ENCODE data around the gene C3orf62. TPM values are rescaled to one million over a fixed set of nuclear protein-coding genes. Genes with fewer than 3 reads are reported as not detected.

The C3orf62 gene
- 5.0 TPM for total RNA-seq

- Histone ChIP-seq H3K4me1 (ENCODE audit: insufficient read depth, low read length) (peaks cover 19% of the 10 kb centered on the region), H3K27me3 (ENCODE audit: insufficient read depth, low read length) (no peaks in the 10 kb centered on the region), H3K9me3 (ENCODE audit: low read depth, low read length) (no peaks in the 10 kb centered on the region), H3K4me3 (ENCODE audit: low read length) (peak within 1 kb of the TSS; percentile 36)
These were observed at the start of gene C3orf62 for GRCh38 chr3:49276475-49277382. TSS of gene C3orf62 (minus strand) at chr3:49277232. CDS start at chr3:49276872, 360 bp downstream.

DNA sequence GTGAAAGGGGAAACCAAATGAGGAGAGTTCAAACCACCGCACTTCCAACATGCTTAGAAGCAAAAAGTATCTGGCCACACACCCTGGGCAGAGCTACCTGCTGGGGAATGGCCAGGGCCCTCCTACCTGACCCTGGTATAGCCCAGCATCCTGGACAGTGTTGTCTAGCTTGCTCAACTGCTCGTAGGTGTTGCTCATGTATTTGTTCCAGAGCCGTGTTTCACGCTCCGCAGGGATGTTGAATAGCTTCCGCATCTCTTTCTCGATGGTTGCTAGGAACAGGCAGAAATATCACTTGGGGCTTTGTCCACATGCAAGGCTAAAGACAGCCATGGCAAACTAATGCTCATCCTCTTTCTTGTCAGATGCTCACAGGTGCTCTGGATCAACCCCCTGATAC, 47.7 kb upstream of the C3orf62 start:
- Histone ChIP-seq H3K4me3 (ENCODE audit: low read length) (no peak overlapping the region), H3K4me1 (ENCODE audit: insufficient read depth, low read length) (peaks cover 5% of the 10 kb centered on the region), H3K27me3 (ENCODE audit: insufficient read depth, low read length) (no peaks in the 10 kb centered on the region)

DNA sequence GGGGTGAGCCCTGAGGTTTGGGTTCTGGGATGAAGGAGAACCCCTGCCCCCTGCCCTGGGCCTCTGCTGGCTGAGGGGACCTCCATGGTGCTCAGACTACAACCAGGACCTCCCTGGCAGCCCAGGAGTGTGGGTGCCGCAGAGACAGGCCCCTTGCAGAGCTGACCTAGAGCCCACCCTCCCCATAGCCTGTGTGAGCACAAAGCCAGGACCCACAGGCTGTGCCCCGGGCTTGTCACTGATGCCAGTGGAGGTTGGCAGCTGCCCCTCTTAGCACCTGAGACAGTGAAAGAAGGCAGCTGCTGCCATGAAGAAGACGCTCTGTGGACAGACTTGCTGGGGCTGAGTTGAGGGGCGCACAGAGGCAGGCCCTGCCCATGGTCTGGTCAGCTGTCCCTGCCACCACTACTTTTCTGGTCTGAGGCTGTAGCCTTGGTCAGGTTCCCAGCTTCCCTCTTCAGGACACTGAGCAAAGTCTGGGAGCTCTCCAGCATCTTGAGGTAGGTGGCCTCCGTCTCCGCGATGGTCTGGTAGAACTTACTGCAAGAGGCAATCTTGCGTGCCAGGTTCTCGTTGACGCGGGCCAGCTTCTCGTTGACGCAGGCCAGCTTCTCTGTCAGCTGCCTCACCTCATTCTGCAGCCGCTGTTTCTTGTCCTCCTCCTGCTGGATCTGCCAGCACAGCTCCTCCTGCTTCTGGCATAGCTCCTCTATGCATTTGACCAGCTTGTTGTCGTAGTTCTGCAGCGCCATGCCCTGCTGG, 39.8 kb upstream of the C3orf62 start:
- Histone ChIP-seq H3K4me1 (ENCODE audit: insufficient read depth, low read length) (no peaks in the 10 kb centered on the region), H3K4me3 (ENCODE audit: low read length) (no peak overlapping the region), H3K27me3 (ENCODE audit: insufficient read depth, low read length) (no peaks in the 10 kb centered on the region), H3K9me3 (ENCODE audit: low read depth, low read length) (no peaks in the 10 kb centered on the region)

More for the DNA sequence above, 47.7 kb upstream of the C3orf62 start:
- H3K9me3 ChIP-seq (ENCODE audit: low read depth, low read length), result no peaks in the 10 kb centered on the region

DNA sequence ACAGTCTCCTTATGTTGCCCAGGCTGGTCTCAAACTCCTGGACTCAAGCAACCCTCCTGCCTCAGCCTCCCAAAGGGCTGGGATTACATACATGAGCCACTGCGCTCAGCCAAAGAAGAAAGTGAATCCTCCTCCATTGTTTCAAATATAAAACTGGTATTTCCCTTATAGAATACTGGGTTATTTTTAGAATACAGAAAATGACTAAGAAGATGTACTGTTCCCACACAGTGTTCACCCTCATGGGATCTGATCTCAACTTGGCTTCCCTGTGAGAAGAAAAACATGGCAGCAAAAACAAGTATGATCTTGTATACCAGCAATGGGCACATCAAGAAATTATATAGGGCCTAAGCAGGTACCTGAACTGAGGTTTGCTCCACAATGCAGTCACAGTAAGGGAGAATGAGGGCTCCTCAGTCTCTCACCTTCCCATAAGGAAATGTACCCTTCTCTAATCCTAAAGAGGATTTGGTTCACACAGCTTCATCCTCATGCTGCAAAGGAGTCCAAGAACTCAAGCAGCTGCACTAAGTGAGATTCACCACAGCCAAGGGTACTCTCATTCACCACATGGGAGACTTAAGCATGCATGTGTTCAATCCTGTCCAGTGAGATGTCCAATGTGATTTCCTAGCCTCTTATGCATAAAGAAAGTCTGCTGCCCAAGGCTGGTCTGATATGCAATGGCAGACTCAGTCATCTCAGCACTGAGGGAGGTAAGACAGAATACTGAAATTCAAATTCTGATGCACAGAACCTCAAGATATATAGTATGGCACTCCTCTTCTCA, 37.1 kb upstream of the C3orf62 start:
- H3K4me1 ChIP-seq (ENCODE audit: insufficient read depth, low read length), result no peaks in the 10 kb centered on the region
- no peaks in the 10 kb centered on the region for H3K27me3 ChIP-seq (ENCODE audit: insufficient read depth, low read length)
- no peaks in the 10 kb centered on the region for H3K9me3 ChIP-seq (ENCODE audit: low read depth, low read length)
- no peak overlapping the region for H3K4me3 ChIP-seq (ENCODE audit: low read length)

- no peak overlapping the region for H3K4me3 ChIP-seq (ENCODE audit: low read length)
- H3K9me3 ChIP-seq (ENCODE audit: low read depth, low read length), result no peaks in the 10 kb centered on the region
- H3K4me1 ChIP-seq (ENCODE audit: insufficient read depth, low read length), result no peaks in the 10 kb centered on the region
- H3K27me3 ChIP-seq (ENCODE audit: insufficient read depth, low read length), result no peaks in the 10 kb centered on the region
These were observed 34.3 kb upstream of the C3orf62 start for GRCh38 chr3:49311283-49311682.

DNA sequence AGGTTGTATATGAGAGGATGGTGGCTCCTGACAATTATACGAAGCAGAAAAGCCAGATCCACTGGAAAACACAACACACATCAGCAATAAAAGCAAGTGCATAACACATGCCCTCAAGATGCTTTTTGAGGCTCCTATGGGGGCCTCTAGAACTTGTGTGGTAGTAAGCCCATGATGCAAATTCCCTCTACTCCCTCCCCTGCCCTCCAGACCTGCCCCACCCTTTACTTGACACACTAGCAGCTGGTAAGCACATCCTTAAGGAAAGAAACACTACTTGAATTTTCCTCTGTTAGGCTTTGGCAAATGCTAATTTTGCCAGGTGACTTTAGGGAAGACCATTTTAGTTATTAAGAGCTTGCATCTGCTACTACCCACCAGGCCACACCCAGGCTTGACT, 33.6 kb upstream of the C3orf62 start:
- no peaks in the 10 kb centered on the region for H3K4me1 ChIP-seq (ENCODE audit: insufficient read depth, low read length)
- no peak overlapping the region for H3K4me3 ChIP-seq (ENCODE audit: low read length)
- no peaks in the 10 kb centered on the region for H3K27me3 ChIP-seq (ENCODE audit: insufficient read depth, low read length)
- no peaks in the 10 kb centered on the region for H3K9me3 ChIP-seq (ENCODE audit: low read depth, low read length)

DNA sequence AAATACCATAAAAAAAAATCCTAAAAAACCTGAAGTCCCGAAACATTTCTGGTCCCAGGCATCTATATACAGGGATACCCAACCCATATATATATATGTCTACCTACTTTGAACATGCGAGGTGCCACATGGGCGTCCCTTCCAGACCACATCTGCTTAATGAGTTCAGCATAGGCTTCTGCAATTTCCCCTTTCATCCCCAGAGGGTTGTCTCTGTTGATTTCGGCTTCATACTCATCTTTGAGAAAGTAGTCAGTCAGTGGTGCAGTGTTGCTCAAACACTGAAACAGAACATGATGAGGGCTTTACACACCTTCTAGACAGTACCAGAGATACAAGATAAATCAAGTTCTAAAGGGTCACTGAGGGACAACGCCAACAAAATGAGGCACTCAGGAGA, 28.6 kb upstream of the C3orf62 start:
- H3K4me1 ChIP-seq (ENCODE audit: insufficient read depth, low read length), result no peaks in the 10 kb centered on the region

DNA sequence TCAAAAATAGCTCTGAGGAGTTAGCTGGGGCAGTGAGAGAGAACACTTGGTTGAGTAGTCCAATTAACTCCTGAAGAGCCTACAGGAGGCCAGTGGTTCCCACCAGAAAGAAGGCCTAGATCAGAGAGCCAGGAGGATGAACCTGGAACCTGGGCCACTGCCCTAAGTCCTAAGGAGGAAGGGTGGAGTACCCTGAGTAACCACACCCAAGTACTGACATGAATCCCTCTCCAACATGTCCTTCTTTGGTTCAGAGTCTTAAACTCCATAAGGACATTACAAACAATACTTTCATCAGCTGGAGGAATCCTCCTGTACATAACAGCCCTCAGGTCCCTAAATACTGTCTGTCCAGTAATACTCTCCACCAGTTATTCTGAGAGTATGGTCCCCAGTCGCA, 25.6 kb upstream of the C3orf62 start:
- no peaks in the 10 kb centered on the region for H3K4me1 ChIP-seq (ENCODE audit: insufficient read depth, low read length)

More for the DNA sequence above, 28.6 kb upstream of the C3orf62 start:
- Histone ChIP-seq H3K4me3 (ENCODE audit: low read length) (no peak overlapping the region), H3K9me3 (ENCODE audit: low read depth, low read length) (no peaks in the 10 kb centered on the region), H3K27me3 (ENCODE audit: insufficient read depth, low read length) (no peaks in the 10 kb centered on the region)

GRCh38 chr3:49300595-49300994, 23.6 kb upstream of the C3orf62 start:
- no peaks in the 10 kb centered on the region for H3K9me3 ChIP-seq (ENCODE audit: low read depth, low read length)
- no peaks in the 10 kb centered on the region for H3K27me3 ChIP-seq (ENCODE audit: insufficient read depth, low read length)
- H3K4me3 ChIP-seq (ENCODE audit: low read length), result no peak overlapping the region
- H3K4me1 ChIP-seq (ENCODE audit: insufficient read depth, low read length), result peaks cover 7% of the 10 kb centered on the region

More for the DNA sequence above, 25.6 kb upstream of the C3orf62 start:
- H3K27me3 ChIP-seq (ENCODE audit: insufficient read depth, low read length), result no peaks in the 10 kb centered on the region
- no peak overlapping the region for H3K4me3 ChIP-seq (ENCODE audit: low read length)
- no peaks in the 10 kb centered on the region for H3K9me3 ChIP-seq (ENCODE audit: low read depth, low read length)

DNA sequence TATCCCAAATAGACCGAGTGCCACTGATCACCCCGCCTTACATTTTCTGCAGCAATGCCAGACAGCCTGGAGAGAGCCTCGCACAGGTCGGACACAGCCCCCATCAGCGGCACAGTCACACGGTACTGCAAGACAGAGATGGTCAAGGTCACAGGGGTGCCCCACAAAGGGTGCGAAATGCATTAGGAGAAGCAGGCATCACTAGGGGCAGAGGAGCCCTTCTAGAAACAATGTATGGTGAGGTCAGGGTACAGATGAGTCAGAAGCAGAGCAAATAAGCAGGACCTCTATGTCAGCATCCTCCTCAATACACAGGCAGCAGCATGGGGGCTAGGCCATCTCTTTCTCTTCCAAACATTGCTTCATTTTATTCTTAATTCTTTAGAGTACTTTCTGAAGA, 21.5 kb upstream of the C3orf62 start:
- Histone ChIP-seq H3K27me3 (ENCODE audit: insufficient read depth, low read length) (no peaks in the 10 kb centered on the region), H3K4me1 (ENCODE audit: insufficient read depth, low read length) (peaks cover 7% of the 10 kb centered on the region), H3K9me3 (ENCODE audit: low read depth, low read length) (no peaks in the 10 kb centered on the region), H3K4me3 (ENCODE audit: low read length) (no peak overlapping the region)

GRCh38 chr3:49296781-49297411, 19.9 kb upstream of the C3orf62 start:
- peaks cover 7% of the 10 kb centered on the region for H3K4me1 ChIP-seq (ENCODE audit: insufficient read depth, low read length)
- H3K27me3 ChIP-seq (ENCODE audit: insufficient read depth, low read length), result no peaks in the 10 kb centered on the region
- no peak overlapping the region for H3K4me3 ChIP-seq (ENCODE audit: low read length)
- H3K9me3 ChIP-seq (ENCODE audit: low read depth, low read length), result no peaks in the 10 kb centered on the region

DNA sequence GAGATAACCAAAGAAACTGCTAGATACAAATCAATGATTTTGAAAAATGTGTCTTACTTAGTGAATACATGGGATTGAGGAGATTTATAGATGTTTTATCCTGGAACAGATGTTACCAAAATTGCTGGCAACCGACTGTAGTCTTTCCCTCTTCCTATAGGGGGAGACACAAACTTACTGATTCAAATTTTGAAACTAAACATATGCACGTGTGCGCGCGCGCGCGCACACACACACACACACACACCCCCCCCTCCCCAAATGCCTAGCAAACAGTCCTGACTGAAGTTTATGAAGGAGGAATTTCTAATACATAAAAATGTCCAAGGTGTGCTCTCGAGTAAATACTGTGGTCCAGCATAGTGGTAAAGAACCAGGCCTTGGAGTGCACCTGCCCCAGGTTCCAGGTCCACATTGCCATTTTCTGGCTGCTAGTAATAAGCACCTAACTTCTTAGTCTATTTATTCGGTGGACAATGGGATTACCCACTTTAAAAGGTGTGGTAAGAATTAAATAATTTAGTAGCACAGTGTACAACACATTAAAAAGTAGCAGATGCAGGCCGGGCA, 18.5 kb upstream of the C3orf62 start:
- Histone ChIP-seq H3K9me3 (ENCODE audit: low read depth, low read length) (no peaks in the 10 kb centered on the region), H3K4me3 (ENCODE audit: low read length) (no peak overlapping the region), H3K27me3 (ENCODE audit: insufficient read depth, low read length) (no peaks in the 10 kb centered on the region), H3K4me1 (ENCODE audit: insufficient read depth, low read length) (peaks cover 7% of the 10 kb centered on the region)

DNA sequence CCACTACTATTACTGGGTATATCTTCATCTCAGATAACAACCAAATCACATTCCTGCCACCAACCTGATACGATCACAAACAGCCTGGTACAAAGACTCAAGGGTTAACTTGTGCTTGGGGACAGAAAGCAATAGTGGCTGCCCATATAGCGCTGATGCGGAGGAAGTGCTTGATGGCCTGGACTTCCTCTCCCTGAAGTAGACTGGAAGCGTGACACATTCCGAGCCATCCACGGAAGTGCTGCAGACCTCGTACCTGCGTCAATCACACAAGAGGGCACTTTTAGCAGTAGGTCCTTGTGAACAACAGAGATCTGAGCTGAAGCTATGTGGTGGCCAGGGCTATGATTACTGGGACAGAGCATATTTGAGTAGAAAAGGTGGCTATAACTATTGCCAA, 17.3 kb upstream of the C3orf62 start:
- Histone ChIP-seq H3K27me3 (ENCODE audit: insufficient read depth, low read length) (no peaks in the 10 kb centered on the region), H3K4me1 (ENCODE audit: insufficient read depth, low read length) (peaks cover 7% of the 10 kb centered on the region), H3K4me3 (ENCODE audit: low read length) (no peak overlapping the region), H3K9me3 (ENCODE audit: low read depth, low read length) (no peaks in the 10 kb centered on the region)

- Histone ChIP-seq H3K4me3 (ENCODE audit: low read length) (no peak overlapping the region), H3K27me3 (ENCODE audit: insufficient read depth, low read length) (no peaks in the 10 kb centered on the region), H3K9me3 (ENCODE audit: low read depth, low read length) (no peaks in the 10 kb centered on the region), H3K4me1 (ENCODE audit: insufficient read depth, low read length) (no peaks in the 10 kb centered on the region)
These were observed 7.0 kb upstream of the C3orf62 start for GRCh38 chr3:49283997-49284396.

Data from mononuclear cell (primary cell).